ENCODE measurements around the gene ZNF865.
"Not testable (repeated sequence)": the region's sequence is repeated elsewhere in the genome, so short reads cannot be mapped to it uniquely, and the experiment has no call there.

ZNF865 gene

DNA sequence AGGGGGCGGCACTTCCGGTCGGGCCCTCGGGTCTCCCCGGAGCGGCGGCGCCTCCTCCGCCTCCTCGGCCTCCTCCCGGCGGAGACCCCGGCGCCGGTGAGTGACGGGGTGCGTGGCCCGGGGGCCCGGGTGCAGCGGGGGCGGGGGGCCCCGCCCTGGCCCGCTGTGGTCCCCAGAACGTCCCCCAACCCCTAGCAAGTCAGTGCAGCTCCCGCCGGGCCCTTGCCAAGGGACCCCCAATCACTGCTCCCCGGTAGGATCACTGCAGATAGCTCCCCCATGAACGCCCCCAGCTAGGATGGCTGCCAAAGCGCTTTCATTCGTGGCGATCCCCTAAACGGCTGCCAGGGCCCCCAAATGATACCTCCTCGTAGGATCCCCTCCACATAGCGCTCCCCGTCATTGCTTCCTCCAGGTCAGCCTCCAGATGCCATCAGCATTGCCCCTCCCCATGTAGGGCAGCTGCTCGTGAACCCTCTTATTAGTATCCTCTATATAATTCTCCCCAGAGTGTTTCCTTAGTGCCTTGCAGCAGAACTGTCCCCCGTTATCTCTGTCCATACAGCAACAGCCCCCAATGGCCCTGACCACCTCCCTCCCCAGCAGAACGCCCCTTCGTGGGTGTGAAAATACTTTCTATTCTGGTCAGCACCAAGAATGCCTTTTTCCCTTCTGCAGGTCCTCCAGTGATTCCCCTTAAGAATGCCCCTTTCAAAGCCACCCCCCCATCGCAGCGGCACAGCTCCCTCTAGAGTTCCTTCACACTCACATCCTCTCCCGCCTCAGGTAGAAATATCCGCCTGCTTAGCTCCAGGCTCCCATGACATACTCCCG is at the start of gene ZNF865:
Gene ZNF865 (plus strand): TSS at position 11 of the 834 bp plus-strand sequence. CDS start 7,972 bp downstream, outside the sequence.
- DNase-seq (ENCODE audit: low spot score): peak; percentile 77

DNA sequence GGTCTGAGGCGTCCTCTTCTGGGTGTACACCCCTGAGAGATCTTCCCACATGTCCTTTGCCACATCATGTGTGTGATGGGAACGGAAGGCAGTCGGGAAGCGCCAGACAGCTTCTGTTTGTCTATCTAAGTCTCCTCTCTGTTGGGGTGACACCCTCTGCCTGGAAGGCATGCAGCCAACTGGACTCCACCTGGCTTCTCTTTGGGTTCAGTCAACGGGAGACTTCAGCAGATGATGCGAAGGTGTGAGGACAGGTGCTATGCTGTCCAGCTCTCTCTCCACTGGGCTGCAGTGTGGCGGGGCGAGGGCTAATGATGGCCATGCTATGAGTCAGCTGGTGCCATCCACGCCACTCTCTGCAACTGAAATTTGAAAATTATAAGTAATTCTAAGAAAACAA is 45.8 kb upstream of the ZNF865 start:
- DNase-seq (ENCODE audit: low spot score): no peak

DNA sequence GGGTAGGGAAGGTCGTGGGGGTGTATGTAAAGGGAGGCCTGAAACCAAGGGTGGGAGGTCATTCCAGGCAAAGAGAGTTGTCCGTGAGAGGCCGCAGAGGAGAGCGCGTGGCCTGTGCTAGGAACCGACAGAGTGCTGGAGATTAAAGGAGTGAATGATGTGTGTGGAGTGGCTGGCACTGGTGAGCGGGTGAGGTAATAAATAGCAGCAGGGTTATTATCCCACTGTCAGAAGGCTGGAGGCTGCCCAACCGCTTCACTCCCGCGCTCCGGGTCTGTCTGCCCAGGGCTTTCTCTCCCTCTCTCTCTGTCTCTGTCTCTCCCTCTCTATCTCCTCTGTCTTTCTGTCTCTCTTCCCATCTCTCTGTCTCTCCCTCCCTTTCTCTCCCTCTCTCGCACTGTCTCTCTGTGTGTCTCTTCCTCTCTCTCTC is 42.2 kb upstream of the ZNF865 start:
- no peak for DNase-seq (ENCODE audit: low spot score)

DNA sequence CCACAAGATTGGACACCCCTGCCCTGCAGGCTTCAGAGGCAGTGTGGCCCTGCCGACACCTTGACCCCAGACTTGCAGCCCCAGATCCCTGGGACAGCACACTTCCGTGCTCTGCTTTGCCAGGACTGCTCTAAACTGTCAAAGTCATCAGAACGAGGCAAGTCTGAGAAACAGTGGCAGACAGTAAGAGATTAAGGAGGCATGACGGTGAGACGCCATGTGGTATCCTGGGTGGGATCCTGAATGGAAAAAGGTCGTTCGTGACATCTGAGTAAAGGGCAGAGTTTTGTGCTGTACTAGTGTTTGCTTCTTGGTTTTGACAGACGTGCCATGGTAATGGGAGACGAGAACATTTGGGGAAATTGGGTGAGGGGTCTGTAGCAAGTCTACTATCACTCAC is 38.6 kb upstream of the ZNF865 start:
- no peak for DNase-seq (ENCODE audit: low spot score)

DNA sequence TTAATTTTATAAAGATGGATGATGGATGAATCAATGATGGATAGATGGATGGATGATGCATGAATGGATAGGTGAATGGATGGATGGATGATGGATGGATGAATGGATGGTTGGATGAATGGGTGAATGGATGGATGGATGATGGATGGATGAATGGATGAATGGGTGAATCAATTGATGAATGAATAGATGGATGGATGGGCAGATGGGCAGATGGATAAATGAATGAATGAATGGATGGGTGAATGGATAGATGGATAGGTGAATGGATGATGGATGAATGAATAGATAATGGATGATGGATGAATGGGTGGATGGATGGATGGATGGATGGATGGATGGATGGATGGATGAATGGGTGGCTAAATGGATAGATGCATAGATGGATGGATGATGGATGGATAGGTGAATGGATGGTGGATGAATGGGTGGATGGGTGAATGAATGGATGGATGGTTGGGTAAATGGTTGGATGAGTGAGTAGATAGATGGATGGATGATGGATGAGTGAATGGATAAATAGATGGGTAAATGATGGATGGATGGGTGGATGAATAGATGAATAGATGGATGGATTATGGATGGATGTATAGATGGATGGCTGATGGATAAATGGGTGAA is 37.6 kb upstream of the ZNF865 start:
- no peak for DNase-seq (ENCODE audit: low spot score)

DNA sequence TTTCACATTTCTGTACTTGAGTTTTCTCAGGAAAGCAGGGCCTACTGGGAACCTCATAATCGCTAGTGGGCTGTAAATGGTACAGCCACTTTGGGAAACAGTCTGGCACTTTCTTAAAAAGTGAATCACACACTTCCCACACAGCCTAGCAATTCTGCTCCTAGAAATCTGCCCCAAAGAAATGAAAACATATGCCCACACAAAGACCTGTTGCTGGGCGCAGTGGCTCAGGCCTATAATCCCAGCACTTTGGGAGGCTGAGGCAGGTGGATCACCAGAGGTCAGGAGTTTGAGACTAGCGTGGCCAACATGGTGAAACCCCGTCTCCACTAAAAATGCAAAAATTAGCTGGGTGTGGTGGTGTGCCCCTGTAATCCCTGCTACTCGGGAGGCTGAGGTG is 36.0 kb upstream of the ZNF865 start:
- not testable (repeated sequence) for DNase-seq (ENCODE audit: low spot score)

DNA sequence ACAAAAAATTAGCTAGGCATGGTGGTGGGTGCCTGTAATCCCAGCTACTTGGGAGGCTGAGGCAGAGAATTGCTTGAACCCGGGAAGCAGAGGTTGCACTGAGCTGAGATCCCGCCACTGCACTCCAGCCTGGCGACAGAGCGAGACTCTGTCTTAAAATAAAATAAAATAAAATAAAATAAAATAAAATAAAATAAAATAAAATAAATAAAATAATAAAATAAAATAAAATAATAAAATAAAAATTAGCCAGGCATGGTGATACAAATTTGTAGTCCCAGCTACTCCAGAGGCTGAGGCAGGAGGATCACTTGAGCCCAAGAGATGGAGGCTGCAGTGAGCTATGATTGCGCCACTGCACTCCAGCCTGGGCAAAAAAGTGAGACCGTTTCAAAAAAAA is 31.5 kb upstream of the ZNF865 start:
- DNase-seq (ENCODE audit: low spot score): not testable (repeated sequence)

DNA sequence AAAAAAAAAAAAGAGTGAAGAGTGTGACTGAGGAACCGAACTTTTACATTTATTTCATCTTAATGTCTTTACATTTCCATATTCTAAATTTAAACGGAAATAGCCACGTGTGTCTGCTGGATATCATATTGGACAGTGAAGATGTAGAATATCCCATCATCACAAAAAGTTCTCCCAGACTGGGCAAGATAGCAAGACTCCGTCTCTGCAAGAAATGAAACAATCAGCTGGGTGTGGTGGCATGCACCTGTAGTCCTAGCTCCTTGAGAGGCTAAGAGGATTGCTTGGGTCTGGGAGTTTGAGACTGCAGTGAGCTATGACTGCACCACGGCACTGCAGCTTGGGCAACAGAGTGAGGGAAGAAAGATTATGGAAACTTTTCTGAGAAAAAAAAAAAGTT is 28.7 kb upstream of the ZNF865 start:
- DNase-seq (ENCODE audit: low spot score): no peak

DNA sequence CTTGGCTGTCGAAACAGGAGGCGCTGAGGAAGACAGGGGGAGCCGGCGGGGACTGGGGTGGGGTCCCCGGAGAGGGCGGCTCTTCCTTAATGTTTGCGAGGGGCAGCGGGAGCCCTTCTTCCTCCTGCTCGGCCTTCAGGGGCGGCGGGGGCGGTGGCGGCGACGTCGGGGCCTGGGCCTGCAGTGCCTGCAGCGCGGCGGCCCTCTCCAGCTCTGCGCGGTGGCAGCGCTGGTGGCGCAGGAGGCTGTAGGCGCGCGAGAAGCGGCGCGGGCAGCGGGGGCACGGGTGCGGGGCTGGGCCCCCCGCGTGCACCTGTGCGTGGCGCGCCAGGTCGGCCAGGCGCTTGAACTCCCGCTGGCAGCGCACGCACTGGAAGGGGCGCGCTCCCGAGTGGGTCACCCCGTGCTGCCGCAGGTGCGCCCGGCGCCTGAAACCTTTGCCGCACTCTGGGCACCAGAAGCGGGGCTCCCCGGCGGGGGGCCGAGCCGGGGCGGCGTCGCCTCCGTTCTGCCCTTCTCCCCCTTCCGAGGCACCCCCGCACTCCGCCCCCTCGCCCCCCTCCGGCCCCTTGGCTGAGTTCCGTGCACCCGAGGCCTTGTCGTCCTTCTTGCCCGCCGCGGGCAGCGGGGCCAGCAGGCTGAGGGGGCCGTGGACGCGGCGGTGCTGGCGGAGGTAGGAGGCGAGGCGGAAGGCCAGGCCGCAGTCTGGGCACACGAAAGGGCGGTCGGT is 27.3 kb upstream of the ZNF865 start:
- no peak for DNase-seq (ENCODE audit: low spot score)

DNA sequence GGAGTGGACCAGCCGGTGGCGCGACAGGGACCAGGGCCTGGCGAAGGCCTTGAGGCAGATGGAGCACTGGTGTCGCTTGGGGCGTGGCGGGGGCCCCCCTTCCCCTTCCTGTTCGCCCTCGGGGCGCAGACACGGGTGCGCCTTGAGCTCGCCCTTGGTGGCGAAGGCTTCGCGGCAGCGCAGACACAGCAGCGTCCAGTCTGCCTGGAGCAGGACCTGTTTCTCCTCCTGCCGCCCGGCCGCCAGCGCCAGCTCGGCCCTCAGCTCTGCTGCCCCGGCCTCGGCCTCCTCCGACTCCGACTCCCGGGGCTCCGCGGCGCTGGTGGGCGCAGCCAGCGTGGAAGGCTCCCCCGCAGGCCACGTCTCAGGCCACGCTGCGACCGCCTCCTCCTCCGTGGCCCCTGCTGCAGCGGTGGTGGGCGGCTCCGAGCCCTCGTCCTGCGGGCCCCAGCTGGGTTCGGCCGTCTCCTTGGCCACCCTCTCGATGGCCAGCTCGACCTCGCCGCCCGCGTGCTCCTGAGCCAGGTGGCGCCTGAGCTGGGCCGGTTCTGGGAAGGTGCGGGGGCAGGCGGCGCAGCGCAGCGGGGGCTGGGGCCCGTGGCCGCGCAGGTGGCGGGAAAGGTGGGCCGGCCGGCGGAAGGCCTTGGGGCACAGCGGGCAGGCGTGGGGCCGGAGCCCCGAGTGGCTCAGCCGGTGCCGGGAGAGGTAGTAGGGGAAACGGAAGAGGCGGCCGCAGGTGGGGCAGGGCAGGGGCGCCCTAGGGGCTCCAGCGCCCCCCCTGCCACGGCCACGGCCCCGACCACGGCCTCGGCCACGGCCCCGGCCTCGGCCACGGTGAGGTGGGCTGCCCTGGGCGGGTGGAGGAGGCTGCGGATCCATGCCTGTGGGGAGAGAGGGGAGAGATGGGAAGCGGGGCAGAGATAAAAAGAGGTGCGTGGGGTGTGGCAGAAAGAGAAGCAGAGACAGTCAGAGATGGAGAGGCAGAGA is 26.4 kb upstream of the ZNF865 start:
- DNase-seq (ENCODE audit: low spot score): no peak

DNA sequence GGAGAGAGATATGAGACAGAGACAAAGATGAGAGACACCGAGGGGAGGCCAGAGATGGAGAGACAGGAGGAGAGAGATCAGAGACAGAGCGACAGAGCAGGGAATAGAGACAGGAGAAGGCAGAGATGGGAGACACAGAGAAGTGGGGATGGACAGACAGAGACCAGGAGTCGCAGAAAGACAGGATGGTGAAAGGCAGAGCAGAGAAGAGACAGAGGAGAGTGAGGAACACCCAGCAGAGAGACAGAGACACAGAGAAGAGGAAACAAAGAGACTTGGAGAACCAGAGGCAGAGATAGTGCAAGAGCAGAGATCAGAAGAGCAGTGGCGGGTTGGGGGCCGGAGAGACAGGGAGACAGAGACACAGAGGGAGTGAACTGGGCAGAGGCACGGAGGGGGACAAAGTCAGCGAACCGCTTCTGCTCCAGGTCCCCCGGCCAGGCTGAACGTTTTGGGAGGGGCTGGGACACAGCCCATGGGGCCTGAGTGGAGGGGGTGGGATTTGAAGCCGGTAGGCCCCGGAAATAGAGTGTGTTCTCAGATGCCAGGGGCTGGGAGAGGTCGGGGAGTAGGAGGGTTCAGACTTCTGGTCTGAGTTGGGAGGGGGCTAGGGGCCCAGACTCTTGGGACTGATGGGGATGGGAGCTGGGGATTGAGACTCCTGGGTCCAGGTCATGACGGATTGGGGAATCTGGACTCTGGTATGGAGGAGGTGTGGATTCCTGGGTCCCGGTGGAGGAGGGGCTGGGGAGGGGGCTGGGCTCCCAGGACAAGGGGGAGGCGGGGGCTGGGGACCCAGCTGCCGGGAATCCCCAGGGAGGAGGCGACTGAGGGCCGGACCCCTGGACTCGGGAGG is 25.5 kb upstream of the ZNF865 start:
- no peak for DNase-seq (ENCODE audit: low spot score)

DNA sequence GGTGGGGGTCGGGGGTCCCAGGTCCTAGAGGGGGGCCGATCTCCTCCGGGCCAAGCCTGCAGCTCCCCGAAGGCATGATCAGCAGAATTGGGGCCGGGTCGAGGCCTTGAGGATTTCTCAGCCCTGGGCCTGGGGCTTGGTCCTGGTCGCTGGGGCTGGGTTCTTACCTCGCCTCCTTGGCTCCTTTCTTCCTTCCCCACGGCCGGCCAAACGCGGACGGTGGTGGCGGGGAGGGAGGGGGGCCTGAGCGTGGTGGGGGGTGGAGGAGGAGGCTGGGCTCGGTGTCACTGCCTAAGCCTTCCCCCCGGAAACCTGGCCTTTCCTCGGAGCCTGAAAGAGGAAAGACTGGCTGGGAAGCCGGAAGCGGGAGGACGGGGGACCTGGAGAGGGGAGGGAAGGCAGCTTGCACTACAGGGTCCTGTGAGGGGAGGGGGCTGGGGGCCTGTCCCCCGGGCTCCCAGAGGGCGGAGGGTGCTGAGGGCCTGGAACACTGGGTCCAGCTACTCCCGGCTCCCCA is 24.8 kb upstream of the ZNF865 start, which contains the start of gene ZNF579:
Gene ZNF579 (minus strand): TSS at position 221 of the 517 bp plus-strand sequence. CDS start 1,209 bp downstream, outside the sequence.
- DNase-seq (ENCODE audit: low spot score): peak; percentile 82

DNA sequence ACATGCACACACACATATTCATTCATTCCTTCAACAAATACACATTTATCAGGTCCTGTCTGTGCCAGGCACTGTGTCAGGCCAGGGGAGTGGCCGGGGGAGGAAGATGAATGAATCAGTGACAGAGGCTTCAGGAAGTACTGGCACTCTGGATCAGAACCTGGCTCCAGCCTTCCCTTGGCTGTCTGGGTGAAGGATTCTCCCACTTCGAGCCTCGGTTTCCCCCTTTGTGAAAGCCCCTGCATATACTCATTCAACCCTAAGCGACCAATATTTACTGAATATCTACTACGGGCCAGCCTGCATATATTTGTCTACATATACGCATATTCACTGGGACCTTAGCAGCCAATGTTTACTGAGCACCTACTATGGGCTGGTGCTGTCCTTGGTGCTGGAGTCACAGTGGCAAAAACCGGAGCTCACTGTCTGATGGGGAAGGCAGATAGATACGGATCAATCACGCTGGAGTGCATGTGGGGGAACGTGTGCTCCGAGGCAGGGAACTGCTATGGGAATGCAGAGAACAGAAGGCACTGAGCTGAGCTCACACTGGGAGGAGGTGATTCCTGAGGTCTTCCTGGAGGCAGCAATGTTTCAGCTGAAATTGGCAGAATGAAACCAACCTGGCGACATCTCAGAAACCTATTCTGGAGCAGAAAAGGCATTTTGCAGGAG is 24.2 kb upstream of the ZNF865 start:
- DNase-seq (ENCODE audit: low spot score): peak; percentile 16

DNA sequence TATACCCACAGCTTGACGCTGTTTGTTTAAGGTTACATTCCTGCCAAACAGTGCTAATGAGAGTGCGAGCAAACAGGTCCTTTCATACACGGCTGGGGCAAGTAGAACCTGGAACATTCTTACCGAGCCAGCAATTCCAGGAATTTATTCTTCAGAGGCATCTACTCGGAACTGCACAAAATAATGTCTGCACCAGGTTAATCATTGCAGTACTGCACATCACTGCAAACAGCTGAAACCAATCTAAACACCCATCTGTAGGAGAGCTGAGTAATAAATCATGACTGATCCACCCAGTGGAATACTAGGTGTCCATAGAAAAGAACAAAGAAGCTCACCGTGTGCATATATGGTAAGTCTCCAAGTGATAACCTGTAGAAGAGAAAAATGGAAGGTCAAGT is 23.6 kb upstream of the ZNF865 start:
- peak; percentile 28 for DNase-seq (ENCODE audit: low spot score)

DNA sequence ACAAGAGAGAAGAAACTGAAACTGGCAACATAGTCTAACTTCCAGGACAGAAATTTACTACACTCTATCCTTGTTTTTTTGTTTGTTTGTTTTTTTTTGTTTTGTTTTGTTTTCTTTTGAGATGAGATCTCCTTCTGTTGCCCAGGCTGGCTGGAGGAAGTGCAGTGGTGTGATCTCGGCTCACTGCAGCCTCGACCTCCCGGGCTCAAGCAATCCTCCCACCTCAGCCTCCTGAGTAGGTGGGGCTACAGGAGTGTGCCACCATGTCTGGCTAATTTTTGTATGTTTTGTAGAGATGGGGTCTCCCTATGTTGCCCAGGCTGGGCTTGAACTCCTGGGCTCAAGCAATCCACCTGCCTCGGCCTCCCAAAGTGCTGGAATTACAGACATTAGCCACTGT is 23.2 kb upstream of the ZNF865 start:
- DNase-seq (ENCODE audit: low spot score): not testable (repeated sequence)

DNA sequence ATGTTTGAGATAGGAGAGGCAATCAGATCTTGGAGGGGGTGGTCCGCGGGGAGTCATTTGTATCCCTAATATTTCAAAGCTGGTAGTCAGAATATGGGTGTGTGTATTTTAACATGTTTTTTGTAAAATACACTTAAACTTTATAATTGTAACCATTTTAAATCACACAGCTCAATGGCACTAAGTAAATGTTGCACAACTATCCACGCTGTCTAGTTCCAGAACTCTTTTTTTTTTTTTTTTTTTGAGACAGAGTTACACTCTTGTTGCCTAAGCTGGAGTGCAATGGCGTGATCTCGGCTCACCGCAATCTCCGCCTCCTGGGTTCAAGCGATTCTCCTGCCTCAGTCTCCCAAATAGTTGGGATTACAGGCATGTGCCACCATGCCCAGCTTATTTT is 21.6 kb upstream of the ZNF865 start:
- not testable (repeated sequence) for DNase-seq (ENCODE audit: low spot score)

DNA sequence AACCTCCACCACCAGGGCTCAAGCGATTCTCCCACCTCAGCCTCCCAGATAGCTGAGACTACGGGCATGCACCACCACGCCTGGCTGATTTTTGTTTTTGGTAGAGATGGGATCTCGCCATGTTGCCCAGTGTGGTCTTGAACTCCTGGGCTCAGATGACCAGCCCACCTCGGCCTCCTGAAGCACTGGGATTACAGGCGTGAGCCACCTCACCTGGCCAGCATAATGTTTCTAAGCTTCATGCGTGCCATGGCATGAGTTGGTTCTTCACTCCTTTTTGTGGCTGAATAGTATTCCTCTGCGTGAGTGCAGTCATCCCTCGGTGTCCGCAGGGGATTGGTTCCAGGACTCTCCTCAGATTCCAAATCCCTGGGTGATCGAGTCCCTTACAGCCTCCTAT is 20.6 kb upstream of the ZNF865 start:
- no peak for DNase-seq (ENCODE audit: low spot score)

DNA sequence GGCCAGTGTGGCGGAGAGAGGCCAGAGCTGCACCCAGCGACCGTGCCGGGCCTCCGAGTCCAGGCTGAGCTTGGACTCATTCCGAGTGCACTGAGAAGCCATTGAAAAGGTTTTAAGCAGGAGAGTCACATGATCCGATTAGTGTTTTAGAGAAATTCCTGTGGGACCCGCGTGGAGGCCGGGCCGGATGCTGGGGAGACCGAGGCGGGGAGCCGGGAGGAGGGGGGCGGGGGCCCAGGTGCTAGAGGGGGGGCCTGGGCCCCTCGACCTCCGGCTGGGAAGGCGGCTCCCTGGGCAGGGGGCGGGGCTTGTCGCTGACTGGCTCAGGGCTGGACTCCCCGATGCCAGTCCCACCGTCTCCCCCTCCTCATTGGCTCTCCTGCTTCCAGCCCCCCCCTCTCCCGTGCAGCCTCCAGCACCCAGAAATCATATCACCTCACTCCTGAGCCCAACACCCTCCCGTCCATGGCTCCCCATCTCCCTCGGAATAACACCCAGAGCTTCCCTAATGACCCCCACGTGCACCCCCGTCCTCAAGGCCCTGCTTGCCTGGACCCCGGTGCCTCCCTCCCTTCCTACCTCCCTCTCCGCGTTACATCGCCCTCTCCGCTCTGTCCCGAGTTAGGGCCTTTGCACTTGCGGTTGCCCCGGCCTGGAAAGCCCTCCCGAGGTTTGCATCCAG is 19.6 kb upstream of the ZNF865 start:
- DNase-seq (ENCODE audit: low spot score): peak; percentile 37

Measured in pons (tissue), 1 donor.